ENCODE data around the gene FGF12.

Gene FGF12

GRCh38 chr3:192636517-192637444 lies 90.6 kb downstream of the FGF12 start:
- no peak overlapping the region for H3K4me3 ChIP-seq
- no peak for DNase-seq (ENCODE audit: low spot score)
- H3K27ac ChIP-seq: no peak overlapping the region
- TF ChIP-seq CTCF (IDR thresholded peaks at IDR 0.05): no peak

- TF ChIP-seq CTCF (IDR thresholded peaks at IDR 0.05): no peak
- H3K27ac ChIP-seq: no peak overlapping the region
- no peak for DNase-seq (ENCODE audit: low spot score)
- H3K4me3 ChIP-seq: no peak overlapping the region
Measured at GRCh38 chr3:192629429-192629828, 97.9 kb downstream of the FGF12 start.

- Histone ChIP-seq H3K27ac (no peak overlapping the region), H3K4me3 (no peak overlapping the region)
- TF ChIP-seq CTCF (IDR thresholded peaks at IDR 0.05): no peak
- no peak for DNase-seq (ENCODE audit: low spot score)
Measured at GRCh38 chr3:192621909-192622308, 105.4 kb downstream of the FGF12 start.

GRCh38 chr3:192620275-192620674 lies 107.1 kb downstream of the FGF12 start:
- DNase-seq (ENCODE audit: low spot score): no peak
- no peak overlapping the region for H3K27ac ChIP-seq
- H3K4me3 ChIP-seq: no peak overlapping the region
- TF ChIP-seq CTCF (IDR thresholded peaks at IDR 0.05): no peak

- no peak for TF ChIP-seq CTCF (IDR thresholded peaks at IDR 0.05)
- no peak for DNase-seq (ENCODE audit: low spot score)
- Histone ChIP-seq H3K4me3 (no peak overlapping the region), H3K27ac (no peak overlapping the region)
Measured at GRCh38 chr3:192611411-192611810, 115.9 kb downstream of the FGF12 start.

- Histone ChIP-seq H3K4me3 (no peak overlapping the region), H3K27ac (no peak overlapping the region)
- no peak for TF ChIP-seq CTCF (IDR thresholded peaks at IDR 0.05)
- no peak for DNase-seq (ENCODE audit: low spot score)
Measured at GRCh38 chr3:192608726-192609600, 118.4 kb downstream of the FGF12 start.
